SU-DHL-6 (cell line): Measurements from ENCODE around the gene GINS1.

Source experiments
- H2AFZ ChIP-seq: fragments of 200-600 bp; sonication (generic); 2 replicates; pipeline ENCODE4 v1.6.1; 2014; ENCODE audit warnings: low read depth, mild to moderate bottlenecking, moderate library complexity, mixed read lengths, antibody characterized with exemption, low read length; ENCODE audit not compliant: severe bottlenecking
- H3F3A ChIP-seq: fragments of 200-600 bp; shearing (Covaris generic); 2 replicates; pipeline ENCODE4 v1.6.0; 2016; ENCODE audit warnings: antibody characterized with exemption, mild to moderate bottlenecking; ENCODE audit not compliant: insufficient read depth
- H3K27ac ChIP-seq: fragments of 200-600 bp; sonication (generic); 2 replicates; pipeline ENCODE4 v1.5.1; 2016; ENCODE audit warnings: low read depth, mild to moderate bottlenecking, low read length, moderate library complexity, mixed read lengths
- H3K27me3 ChIP-seq: fragments of 200-600 bp; sonication (generic), shearing (Covaris generic); 2 replicates; pipeline ENCODE4 v1.6.0; 2014; ENCODE audit warnings: mild to moderate bottlenecking, low read length
- H3K36me3 ChIP-seq: fragments of 200-600 bp; sonication (generic); 2 replicates; pipeline ENCODE4 v1.6.1; 2014; ENCODE audit warnings: mild to moderate bottlenecking, low read length, mixed read lengths
- H3K4me2 ChIP-seq: fragments of 300-600, 200-600 bp; shearing (Covaris generic), sonication (generic); 2 replicates; pipeline ENCODE4 v1.6.0; 2014; ENCODE audit warnings: low read length, low read depth, mild to moderate bottlenecking; ENCODE audit not compliant: poor library complexity, severe bottlenecking
- H3K4me3 ChIP-seq: fragments of 200-600 bp; sonication (generic); 2 replicates; pipeline ENCODE4 v1.5.1; 2014; ENCODE audit warnings: antibody characterized with exemption, low read length, mild to moderate bottlenecking, mixed read lengths; ENCODE audit not compliant: insufficient read depth, poor library complexity, severe bottlenecking
- H3K79me2 ChIP-seq: fragments of 200-600 bp; sonication (generic); 2 replicates; pipeline ENCODE4 v1.6.1; 2014; ENCODE audit warnings: mild to moderate bottlenecking, low read length, moderate library complexity; ENCODE audit not compliant: insufficient read depth
- H3K9ac ChIP-seq: fragments of 200-600 bp; sonication (generic); 2 replicates; pipeline ENCODE4 v1.7.0; 2014; ENCODE audit warnings: mild to moderate bottlenecking, low read length
- H3K9me2 ChIP-seq: fragments of 200-600 bp; sonication (generic); replicated peaks from 2 replicates; pipeline ENCODE4 v1.6.1; 2014; ENCODE audit warnings: low read length; ENCODE audit not compliant: insufficient read depth
- H3K9me3 ChIP-seq: fragments of 200-600 bp; sonication (generic); 2 replicates; pipeline ENCODE4 v1.6.1; 2014; ENCODE audit warnings: low read length, mixed read lengths; ENCODE audit not compliant: insufficient read depth
- H4K20me1 ChIP-seq: fragments of 200-600 bp; sonication (generic); 2 replicates; pipeline ENCODE4 v1.6.1; 2014; ENCODE audit warnings: low read depth, mild to moderate bottlenecking, antibody characterized with exemption, low read length, moderate library complexity, mixed read lengths
- CTCF ChIP-seq: fragments of 200-600 bp; sonication (generic); IDR thresholded peaks from one replicate; pipeline ENCODE4 v1.5.1; 2017; ENCODE audit warnings: antibody characterized with exemption, mild to moderate bottlenecking, low read length, moderate library complexity; ENCODE audit not compliant: insufficient read depth, poor library complexity, severe bottlenecking
- EZH2phosphoT487 ChIP-seq: fragments of 200-600 bp; sonication (generic), shearing (Covaris generic); conservative IDR thresholded peaks from 2 replicates; pipeline ENCODE4 v1.6.1; 2018; ENCODE audit warnings: mild to moderate bottlenecking, antibody characterized with exemption, low read length, moderate library complexity, mixed read lengths

Gene GINS1

GRCh38 chr20:25459916-25460535 lies 52.6 kb downstream of the GINS1 start:
- Histone ChIP-seq H3K27ac (no peak overlapping the region), H3K4me3 (no peak overlapping the region), H3K27me3 (no peaks in the 10 kb centered on the region), H3K4me2 (no peak overlapping the region), H4K20me1 (no peaks in the 10 kb centered on the region), H2AFZ (no peak overlapping the region), H3F3A (no peaks in the 10 kb centered on the region), H3K36me3 (no peaks in the 10 kb centered on the region), H3K79me2 (no peaks in the 10 kb centered on the region), H3K9me3 (no peaks in the 10 kb centered on the region), H3K9ac (no peak overlapping the region), H3K9me2 (no peaks in the 10 kb centered on the region)
- TF ChIP-seq CTCF (no peak), EZH2phosphoT487 (no peak)

GRCh38 chr20:25460566-25461280 lies 53.2 kb downstream of the GINS1 start:
- H3K79me2 ChIP-seq: no peaks in the 10 kb centered on the region
- no peak overlapping the region for H3K9ac ChIP-seq
- H3K4me2 ChIP-seq: no peak overlapping the region
- no peaks in the 10 kb centered on the region for H3K9me3 ChIP-seq
- H3K4me3 ChIP-seq: no peak overlapping the region
- no peaks in the 10 kb centered on the region for H3K36me3 ChIP-seq
- H3K27ac ChIP-seq: no peak overlapping the region
- no peaks in the 10 kb centered on the region for H3K27me3 ChIP-seq
- H3K9me2 ChIP-seq: no peaks in the 10 kb centered on the region
- no peak for TF ChIP-seq EZH2phosphoT487
- TF ChIP-seq CTCF: no peak
- H4K20me1 ChIP-seq: no peaks in the 10 kb centered on the region
- H2AFZ ChIP-seq: no peak overlapping the region
- H3F3A ChIP-seq: no peaks in the 10 kb centered on the region

GRCh38 chr20:25461281-25461650 lies 53.8 kb downstream of the GINS1 start:
- H3K9me2 ChIP-seq: no peaks in the 10 kb centered on the region
- TF ChIP-seq EZH2phosphoT487 (no peak), CTCF (no peak)
- no peak overlapping the region for H3K4me3 ChIP-seq
- no peak overlapping the region for H3K9ac ChIP-seq
- no peak overlapping the region for H3K4me2 ChIP-seq
- H3K79me2 ChIP-seq: no peaks in the 10 kb centered on the region
- no peaks in the 10 kb centered on the region for H4K20me1 ChIP-seq
- no peaks in the 10 kb centered on the region for H3K27me3 ChIP-seq
- H3F3A ChIP-seq: no peaks in the 10 kb centered on the region
- no peak overlapping the region for H2AFZ ChIP-seq
- H3K27ac ChIP-seq: no peak overlapping the region
- no peaks in the 10 kb centered on the region for H3K36me3 ChIP-seq
- no peaks in the 10 kb centered on the region for H3K9me3 ChIP-seq
